Gastrocnemius medialis (tissue), 4 donors: ENCODE results near the gene RAX2. TPM values are rescaled to one million over a fixed set of nuclear protein-coding genes. Genes with fewer than 3 reads are reported as not detected.

Experiments used
- ATAC-seq, 2 donors: fragments of 150-250 bp; one replicate each; pipeline ENCODE4 v1.9.1; 2016
- DNase-seq, 2 donors: peaks; one replicate each; pipeline ENCODE4 v3.0.0-alpha.2; 2019
- H3K27ac ChIP-seq, 4 donors: fragments of 200-600 bp; sonication (generic); 1 replicate in 1 of 4; 2 replicates in 3 of 4; pipeline ENCODE4 v1.5.1; 2016 to 2018; ENCODE audit warnings: mild to moderate bottlenecking in 2 of 4, moderate library complexity in 1 of 4
- H3K27me3 ChIP-seq, 3 donors: fragments of 200-600 bp; sonication (generic) in 2 of 3; 1 replicate in 1 of 3; 2 replicates in 2 of 3; pipeline versions ENCODE4 v1.5.1 to v1.6.0; 2016 to 2019; ENCODE audit warnings: mild to moderate bottlenecking in 1 of 3, moderate library complexity in 1 of 3
- H3K36me3 ChIP-seq, 2 donors: fragments of 200-600 bp; sonication (generic) in 1 of 2; one replicate each; pipeline ENCODE4 v1.5.1; 2017 to 2018
- H3K4me1 ChIP-seq, 2 donors: fragments of 200-600 bp; sonication (generic) in 1 of 2; one replicate each; pipeline ENCODE4 v1.5.1; 2016 to 2017; ENCODE audit warnings: mild to moderate bottlenecking in 2 of 2
- H3K4me3 ChIP-seq, 4 donors: fragments of 200-600 bp; sonication (generic) in 3 of 4; 1 replicate in 1 of 4; 2 replicates in 3 of 4; pipeline ENCODE4 v1.5.1; 2016 to 2019; ENCODE audit warnings: mild to moderate bottlenecking in 2 of 4
- H3K9me3 ChIP-seq, 3 donors: fragments of 200-600 bp; sonication (generic) in 2 of 3; 1 replicate in 1 of 3; 2 replicates in 2 of 3; pipeline ENCODE4 v1.5.1; 2016 to 2019
- POLR2A ChIP-seq, 2 donors: fragments of 450-650 bp; IDR thresholded peaks; one replicate each; pipeline ENCODE4 v1.6.1; 2017; ENCODE audit warnings: antibody characterized with exemption in 2 of 2, mild to moderate bottlenecking in 2 of 2, moderate library complexity in 2 of 2
- in situ Hi-C, 4 donors: fragments of 200-750 bp; cut with MboI; loops; one replicate each; pipeline versions ENCODE4 v1.15.0 to v1.8.0; 2017; ENCODE audit warnings: low sequenced_read_pairs in 4 of 4
- intact Hi-C: fragments of 100-400 bp; cut with DNase I; formaldehyde crosslinking; loops from one replicate; pipeline ENCODE4 v1.15.1; 2023; ENCODE audit warnings: low total_unique reads
- total RNA-seq, 4 donors: library from RNA; depleted of rRNA; stranded (reverse); fragments of >200 nt; gene quantifications; one replicate each; pipeline versions ENCODE4 v1.1.0 to v1.2.3, GENCODE V29; 2016
- TF ChIP-seq, protein P1 (sequence below), 5 experiments: fragments of 450-650 bp in 3 of 5; fragments of 200-600 bp in 2 of 5; sonication (generic) in 2 of 5; IDR thresholded peaks in 4 of 5; conservative IDR thresholded peaks in 1 of 5; 1 replicate in 4 of 5; 2 replicates in 1 of 5; pipeline ENCODE4 v1.5.1; 2016 to 2019; ENCODE audit warnings: antibody characterized with exemption in 5 of 5, mild to moderate bottlenecking in 3 of 5, moderate library complexity in 3 of 5

RAX2 gene
- total RNA-seq, 4 donors from 2014 or later = not detected

DNA sequence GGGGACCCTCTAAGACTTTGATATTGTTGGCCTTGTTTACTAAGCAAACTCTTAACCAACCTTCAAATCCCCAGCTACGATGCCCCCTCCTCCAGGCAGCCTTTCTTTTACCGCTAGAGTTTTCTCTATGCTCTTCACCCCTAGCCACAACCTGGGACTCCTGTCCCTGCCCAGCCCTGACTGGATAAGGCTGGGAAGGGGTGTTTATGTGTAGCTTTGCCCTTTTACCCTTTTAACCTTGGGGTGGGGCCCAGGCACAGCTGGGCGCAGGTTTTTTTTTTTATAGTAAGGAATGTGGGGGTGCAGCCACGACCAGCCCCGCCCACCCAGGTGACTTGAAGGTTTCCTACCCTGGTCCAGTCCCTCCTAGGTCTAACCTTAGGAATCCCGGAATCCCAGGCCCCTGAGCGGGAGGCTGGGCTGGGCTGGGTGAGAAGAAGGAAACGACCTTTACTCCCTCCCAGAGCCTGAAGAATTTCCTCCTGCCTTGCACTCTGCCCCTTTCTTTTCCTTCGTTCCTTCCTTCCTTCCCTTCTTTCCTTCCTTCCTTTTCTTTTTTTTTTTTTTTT, 51.6 kb downstream of the RAX2 start:
- no peak for ATAC-seq

GRCh38 chr19:3719868-3720267, 52.2 kb downstream of the RAX2 start:
- Histone ChIP-seq H3K27me3 (peaks cover 43 to 65% (median 43%) of the 10 kb centered on the region in 3 donors), H3K4me3 (no peak overlapping the region), H3K4me1 (no peaks in the 10 kb centered on the region), H3K9me3 (no peaks in the 10 kb centered on the region), H3K27ac (no peak overlapping the region), H3K36me3 (no peaks in the 10 kb centered on the region)
- DNase-seq = no peak
- intact Hi-C loops = no loop called here
- TF ChIP-seq, protein P1, sequence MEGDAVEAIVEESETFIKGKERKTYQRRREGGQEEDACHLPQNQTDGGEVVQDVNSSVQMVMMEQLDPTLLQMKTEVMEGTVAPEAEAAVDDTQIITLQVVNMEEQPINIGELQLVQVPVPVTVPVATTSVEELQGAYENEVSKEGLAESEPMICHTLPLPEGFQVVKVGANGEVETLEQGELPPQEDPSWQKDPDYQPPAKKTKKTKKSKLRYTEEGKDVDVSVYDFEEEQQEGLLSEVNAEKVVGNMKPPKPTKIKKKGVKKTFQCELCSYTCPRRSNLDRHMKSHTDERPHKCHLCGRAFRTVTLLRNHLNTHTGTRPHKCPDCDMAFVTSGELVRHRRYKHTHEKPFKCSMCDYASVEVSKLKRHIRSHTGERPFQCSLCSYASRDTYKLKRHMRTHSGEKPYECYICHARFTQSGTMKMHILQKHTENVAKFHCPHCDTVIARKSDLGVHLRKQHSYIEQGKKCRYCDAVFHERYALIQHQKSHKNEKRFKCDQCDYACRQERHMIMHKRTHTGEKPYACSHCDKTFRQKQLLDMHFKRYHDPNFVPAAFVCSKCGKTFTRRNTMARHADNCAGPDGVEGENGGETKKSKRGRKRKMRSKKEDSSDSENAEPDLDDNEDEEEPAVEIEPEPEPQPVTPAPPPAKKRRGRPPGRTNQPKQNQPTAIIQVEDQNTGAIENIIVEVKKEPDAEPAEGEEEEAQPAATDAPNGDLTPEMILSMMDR (IDR thresholded peaks at IDR 0.05 in 4 of 5, conservative IDR thresholded peaks at IDR 0.05 in 1 of 5) = no peak
- no peak for TF ChIP-seq POLR2A (IDR thresholded peaks at IDR 0.05)
- in situ Hi-C loops = no loop called here
- no peak for ATAC-seq

More for the DNA sequence above, 51.6 kb downstream of the RAX2 start:
- Histone ChIP-seq H3K4me1 (no peaks in the 10 kb centered on the region), H3K9me3 (no peaks in the 10 kb centered on the region), H3K27me3 (peaks cover 43 to 65% (median 47%) of the 10 kb centered on the region in 3 donors), H3K36me3 (no peaks in the 10 kb centered on the region), H3K4me3 (no peak overlapping the region), H3K27ac (no peak overlapping the region)
- in situ Hi-C loops (no loop called here), intact Hi-C loops (no loop called here)
- no peak for TF ChIP-seq POLR2A (IDR thresholded peaks at IDR 0.05)
- TF ChIP-seq, protein P1 (IDR thresholded peaks at IDR 0.05 in 4 of 5, conservative IDR thresholded peaks at IDR 0.05 in 1 of 5) = no peak
- no peak for DNase-seq

Other genes starting within 250 kb of the RAX2 start
- gene TEKTIP1, start 233.1 kb downstream of the RAX2 start, total RNA-seq = not detected
- gene MFSD12, start 214.6 kb downstream of the RAX2 start, total RNA-seq = 10 to 100 TPM; 22.3 to 77.3 (median 48.7) TPM
- gene HMG20B, start 199.3 kb downstream of the RAX2 start, total RNA-seq = 10 to 100 TPM; 31.4 to 61.1 (median 36.6) TPM
- gene GIPC3, start 186.8 kb downstream of the RAX2 start, total RNA-seq = 1 to 10 TPM in 1 of 4 donors, under 1 TPM in 3; 0.15 to 1.1 (median 0.33) TPM
- gene TBXA2R, start 165.4 kb downstream of the RAX2 start, total RNA-seq = 1 to 10 TPM in 1 of 4 donors, under 1 TPM in 2, not detected in 1; 0.36 to 1.2 (median 0.51) TPM
- 10 to 100 TPM; 19.5 to 28.4 (median 27.4) TPM for gene CACTIN, start 145.4 kb downstream of the RAX2 start, total RNA-seq
- 10 to 100 TPM in 3 of 4 donors, 1 to 10 TPM in 1; 8.2 to 18.0 (median 17.3) TPM for gene PIP5K1C, start 71.8 kb downstream of the RAX2 start, total RNA-seq
- 1 to 10 TPM in 3 of 4 donors, under 1 TPM in 1; 0.67 to 3.7 (median 1.7) TPM for gene TJP3, start 63.8 kb downstream of the RAX2 start, total RNA-seq
- gene APBA3, start 10.5 kb downstream of the RAX2 start, total RNA-seq = 10 to 100 TPM; 14.0 to 29.6 (median 27.4) TPM
- 10 to 100 TPM; 23.3 to 86.3 (median 63.3) TPM for gene MRPL54, start 9.5 kb downstream of the RAX2 start, total RNA-seq
- gene MATK, start 14.2 kb upstream of the RAX2 start, total RNA-seq = 1 to 10 TPM in 1 of 4 donors, not detected in 3; 1.7 TPM
- gene ZFR2, start 96.8 kb upstream of the RAX2 start, total RNA-seq = not detected
- gene ATCAY, start 108.5 kb upstream of the RAX2 start, total RNA-seq = not detected
- 100 to 1,000 TPM in 2 of 4 donors, 10 to 100 TPM in 2; 46.3 to 168 (median 106) TPM for gene NMRK2, start 160.8 kb upstream of the RAX2 start, total RNA-seq
- gene DAPK3, start 198.9 kb upstream of the RAX2 start, total RNA-seq = 100 to 1,000 TPM in 3 of 4 donors, 10 to 100 TPM in 1; 61.3 to 135 (median 115) TPM
- 1,000 to 10,000 TPM; 1,701 to 2,714 (median 2,440) TPM for gene EEF2, start 213.2 kb upstream of the RAX2 start, total RNA-seq
- 10 to 100 TPM; 15.5 to 20.0 (median 17.5) TPM for gene PIAS4, start 235.5 kb upstream of the RAX2 start, total RNA-seq